Activated CD8-positive, alpha-beta T cell treated with anti-CD3 and anti-CD28 coated beads for 36 hours (primary cell): ENCODE results near the gene ROCK2. TPM values are rescaled to one million over a fixed set of nuclear protein-coding genes. Genes with fewer than 3 reads are reported as not detected.

ENCODE experiments used
- ATAC-seq: fragments of 200-7000 bp; cut with Tn5 transposase; one replicate; pipeline ENCODE4 v1.10.0; 2021; ENCODE audit warnings: mild to moderate bottlenecking, moderate library complexity
- CTCF ChIA-PET: fragments of 350-600 bp; sonication (Branson Sonifier 250); formaldehyde crosslinking; loops from one replicate; lab custom pipeline; 2021; ENCODE audit warnings: antibody characterized with exemption; lab: Charles Lee
- POLR2A ChIA-PET: fragments of 350-600 bp; sonication (Branson Sonifier 250); formaldehyde crosslinking; loops from one replicate; lab custom pipeline; 2021; ENCODE audit warnings: antibody characterized with exemption; lab: Charles Lee
- DNase-seq: peaks from one replicate; pipeline ENCODE4 v3.0.0-alpha.2; 2020
- H3K27ac Mint-ChIP-seq: one replicate; pipeline ENCODE4 v1.8.0; 2021; ENCODE audit warnings: mild to moderate bottlenecking, mixed read lengths
- H3K27me3 Mint-ChIP-seq: one replicate; pipeline ENCODE4 v1.8.0; 2021; ENCODE audit warnings: mixed read lengths
- H3K36me3 Mint-ChIP-seq: one replicate; pipeline ENCODE4 v1.8.0; 2021; ENCODE audit warnings: low read depth, mixed read lengths
- H3K4me1 Mint-ChIP-seq: one replicate; pipeline ENCODE4 v1.8.0; 2021; ENCODE audit warnings: low read depth, mixed read lengths
- H3K4me3 Mint-ChIP-seq: one replicate; pipeline ENCODE4 v1.8.0; 2021; ENCODE audit warnings: mild to moderate bottlenecking, moderate library complexity, mixed read lengths
- H3K9me3 Mint-ChIP-seq: one replicate; pipeline ENCODE4 v1.8.0; 2021; ENCODE audit warnings: mixed read lengths
- intact Hi-C: fragments of 100-400 bp; cut with micrococcal nuclease; formaldehyde crosslinking; loops from one replicate; pipeline ENCODE4 v1.10.0; 2022
- total RNA-seq, 2 experiments: library from RNA; stranded (reverse); gene quantifications; one replicate each; pipeline ENCODE4 v1.2.3, GENCODE V29; 2021
- TF ChIP-seq, protein P1 (sequence below): fragments of 200-600 bp; IDR thresholded peaks from one replicate; pipeline ENCODE4 v1.8.0; 2022; ENCODE audit warnings: antibody characterized with exemption, mild to moderate bottlenecking

The ROCK2 gene
- total RNA-seq, 2 experiments from 2014 or later: 12.7 to 13.9 TPM

DNA sequence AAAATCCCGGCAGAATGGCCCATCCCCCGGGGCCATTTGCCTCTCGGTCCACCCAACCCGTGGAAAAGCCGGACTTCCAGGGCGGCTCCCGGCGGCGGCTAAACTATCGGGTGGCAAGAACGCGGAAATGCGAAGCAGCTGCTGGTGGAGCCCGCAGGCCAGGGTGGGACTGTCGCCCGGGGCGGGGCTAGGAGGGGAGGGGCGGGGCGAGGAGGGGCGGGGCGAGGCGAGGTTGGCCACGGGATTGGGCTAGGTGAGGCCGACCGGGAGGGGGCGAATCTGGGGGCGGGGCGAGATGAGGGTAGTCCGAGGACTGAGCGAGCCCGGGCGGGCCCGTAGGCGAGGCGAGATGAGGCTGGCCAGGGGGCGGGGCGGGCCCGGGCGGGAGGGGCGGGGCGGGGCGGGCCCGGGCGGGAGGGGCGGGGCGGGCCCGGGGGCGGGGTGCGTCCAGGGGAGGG is 189.5 kb downstream of the ROCK2 start:
- Mint-ChIP-seq H3K9me3 (no peaks in the 10 kb centered on the region), H3K27ac (peak overlapping the region; percentile 86), H3K4me1 (peaks cover 12% of the 10 kb centered on the region), H3K27me3 (no peaks in the 10 kb centered on the region), H3K36me3 (no peaks in the 10 kb centered on the region), H3K4me3 (peak overlapping the region; percentile 77)
- ATAC-seq (peak; percentile 95), DNase-seq (peak; percentile 99)
- ChIA-PET POLR2A (interaction anchor here (0.8 to 1.0 kb wide), 2 partner anchors 12 to 311 kb away, joined by 3 to 6 read pairs; partner anchors contain the start of gene E2F6), CTCF (interaction anchor here (1.0 to 7.1 kb wide), 3 partner anchors 23 to 429 kb away, joined by 3 to 52 read pairs (median 4); a partner anchor contains a TSS)
- TF ChIP-seq, protein P1, sequence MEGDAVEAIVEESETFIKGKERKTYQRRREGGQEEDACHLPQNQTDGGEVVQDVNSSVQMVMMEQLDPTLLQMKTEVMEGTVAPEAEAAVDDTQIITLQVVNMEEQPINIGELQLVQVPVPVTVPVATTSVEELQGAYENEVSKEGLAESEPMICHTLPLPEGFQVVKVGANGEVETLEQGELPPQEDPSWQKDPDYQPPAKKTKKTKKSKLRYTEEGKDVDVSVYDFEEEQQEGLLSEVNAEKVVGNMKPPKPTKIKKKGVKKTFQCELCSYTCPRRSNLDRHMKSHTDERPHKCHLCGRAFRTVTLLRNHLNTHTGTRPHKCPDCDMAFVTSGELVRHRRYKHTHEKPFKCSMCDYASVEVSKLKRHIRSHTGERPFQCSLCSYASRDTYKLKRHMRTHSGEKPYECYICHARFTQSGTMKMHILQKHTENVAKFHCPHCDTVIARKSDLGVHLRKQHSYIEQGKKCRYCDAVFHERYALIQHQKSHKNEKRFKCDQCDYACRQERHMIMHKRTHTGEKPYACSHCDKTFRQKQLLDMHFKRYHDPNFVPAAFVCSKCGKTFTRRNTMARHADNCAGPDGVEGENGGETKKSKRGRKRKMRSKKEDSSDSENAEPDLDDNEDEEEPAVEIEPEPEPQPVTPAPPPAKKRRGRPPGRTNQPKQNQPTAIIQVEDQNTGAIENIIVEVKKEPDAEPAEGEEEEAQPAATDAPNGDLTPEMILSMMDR: no peak
- intact Hi-C loops: no loop called here

DNA sequence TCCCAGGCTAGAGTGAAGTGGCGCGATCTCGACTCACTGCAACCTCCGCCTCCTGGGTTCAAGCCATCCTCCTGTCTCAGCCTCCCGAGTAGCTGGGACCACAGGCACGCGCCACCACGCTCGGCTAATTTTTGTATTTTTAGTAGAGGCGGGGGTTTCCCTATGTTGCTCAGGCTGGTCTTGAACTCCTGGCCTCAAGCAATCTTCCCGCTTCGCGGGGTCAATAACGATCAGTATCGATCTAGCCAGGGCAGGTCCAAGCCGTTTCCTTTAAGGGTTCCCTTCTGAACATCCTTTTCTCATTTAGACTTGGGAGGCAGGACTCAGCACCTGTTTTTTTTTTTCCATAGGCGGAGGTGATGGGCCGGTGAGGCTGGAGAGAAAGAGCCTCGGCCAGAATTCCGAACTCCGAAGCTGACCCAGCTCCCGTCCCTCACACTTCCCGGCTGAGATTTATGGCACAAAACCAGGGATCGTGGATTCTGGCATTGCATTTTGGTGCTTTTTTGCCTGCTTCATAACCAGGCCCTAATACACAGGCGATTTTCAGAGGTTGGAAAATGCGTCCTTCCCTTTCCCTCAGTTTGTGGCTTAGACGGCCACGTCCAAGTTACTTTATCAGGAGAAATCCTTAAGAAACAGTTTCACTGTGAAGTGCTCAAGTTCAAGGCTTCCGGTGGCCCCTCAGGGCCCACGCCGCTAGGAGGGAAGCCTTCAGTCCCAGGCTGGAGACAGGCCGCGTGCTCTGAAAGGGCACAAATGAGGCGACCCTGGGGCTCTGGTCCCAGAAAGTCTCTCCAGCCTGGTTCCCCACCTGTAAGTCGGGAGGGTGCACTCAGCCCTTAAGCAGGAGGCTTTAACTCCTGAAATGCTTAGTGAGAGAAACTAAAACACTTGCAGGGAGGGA is 190.2 kb downstream of the ROCK2 start:
- H3K4me1 Mint-ChIP-seq: peaks cover 11% of the 10 kb centered on the region
- ChIA-PET CTCF (interaction anchor here (1.2 to 7.1 kb wide), 2 partner anchors 22 to 29 kb away, joined by 3 to 52 read pairs; a partner anchor contains a TSS), POLR2A (interaction anchor here (0.7 to 1.0 kb wide), 2 partner anchors 11 to 342 kb away, joined by 3 read pairs; no protein-coding TSS in a partner anchor)
- TF ChIP-seq, protein P1: no peak
- peak overlapping the region; percentile 86 for H3K27ac Mint-ChIP-seq
- DNase-seq: peak; percentile 44
- H3K4me3 Mint-ChIP-seq: peak overlapping the region; percentile 77
- H3K27me3 Mint-ChIP-seq: no peaks in the 10 kb centered on the region
- H3K36me3 Mint-ChIP-seq: no peaks in the 10 kb centered on the region
- ATAC-seq: peak; percentile 5
- intact Hi-C loops: no loop called here
- H3K9me3 Mint-ChIP-seq: no peaks in the 10 kb centered on the region

DNA sequence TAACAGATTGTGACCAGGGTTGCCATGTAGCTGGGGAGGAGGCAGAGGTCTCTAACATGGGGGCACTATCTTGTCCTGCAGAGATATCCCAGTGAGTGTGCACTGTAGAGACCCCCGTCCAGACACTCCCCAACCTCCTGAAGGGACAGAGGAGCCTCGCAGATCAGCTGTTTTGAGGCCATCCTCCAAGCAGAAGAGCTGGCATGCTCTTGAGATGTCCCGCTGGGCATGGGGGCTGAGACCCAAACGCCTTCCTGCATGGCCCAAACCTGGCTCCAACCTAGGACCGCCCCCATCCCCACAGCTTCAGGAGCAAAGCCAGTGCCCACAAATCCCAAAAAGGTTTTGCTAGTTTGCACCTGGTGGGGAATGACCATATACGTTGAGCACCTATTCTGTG is 191.8 kb downstream of the ROCK2 start:
- intact Hi-C loops: no loop called here
- Mint-ChIP-seq H3K36me3 (no peaks in the 10 kb centered on the region), H3K4me3 (no peak overlapping the region), H3K27ac (no peak overlapping the region), H3K27me3 (no peaks in the 10 kb centered on the region), H3K9me3 (no peaks in the 10 kb centered on the region), H3K4me1 (peaks cover 11% of the 10 kb centered on the region)
- CTCF ChIA-PET: interaction anchor here (0.9 to 7.1 kb wide), 4 partner anchors 9 to 429 kb away, joined by 3 to 52 read pairs (median 4); a partner anchor contains a TSS
- DNase-seq (no peak), ATAC-seq (no peak)
- TF ChIP-seq, protein P1: no peak
- POLR2A ChIA-PET: no interaction called here

DNA sequence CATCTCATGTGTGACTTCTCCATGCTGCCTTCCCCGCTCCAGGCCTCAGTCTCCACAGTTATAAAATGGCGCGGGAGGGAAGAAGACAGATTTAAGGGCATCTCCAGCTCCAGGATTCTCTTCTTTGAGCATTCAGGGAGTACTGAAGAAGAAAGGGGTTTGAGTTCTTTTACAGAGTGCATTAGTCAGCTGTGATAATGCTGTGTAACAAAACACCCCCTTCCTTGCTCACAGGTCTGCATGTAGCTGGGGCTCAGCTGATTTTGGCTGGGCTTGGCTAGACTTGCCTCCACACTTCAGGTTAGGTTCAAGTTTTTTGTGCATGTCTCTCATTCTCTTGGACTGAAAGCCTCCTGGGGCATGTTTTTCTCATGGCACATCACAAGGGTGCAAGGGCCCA is 197.2 kb downstream of the ROCK2 start:
- CTCF ChIA-PET: no interaction called here
- POLR2A ChIA-PET: no interaction called here

More for the DNA sequence above, 197.2 kb downstream of the ROCK2 start:
- Mint-ChIP-seq H3K4me1 (no peaks in the 10 kb centered on the region), H3K4me3 (no peak overlapping the region), H3K9me3 (no peaks in the 10 kb centered on the region), H3K27ac (no peak overlapping the region), H3K36me3 (no peaks in the 10 kb centered on the region), H3K27me3 (no peaks in the 10 kb centered on the region)
- intact Hi-C loops: no loop called here
- TF ChIP-seq, protein P1: no peak
- no peak for ATAC-seq
- no peak for DNase-seq
